Measurements from ENCODE around the gene MPC1L.

DNA sequence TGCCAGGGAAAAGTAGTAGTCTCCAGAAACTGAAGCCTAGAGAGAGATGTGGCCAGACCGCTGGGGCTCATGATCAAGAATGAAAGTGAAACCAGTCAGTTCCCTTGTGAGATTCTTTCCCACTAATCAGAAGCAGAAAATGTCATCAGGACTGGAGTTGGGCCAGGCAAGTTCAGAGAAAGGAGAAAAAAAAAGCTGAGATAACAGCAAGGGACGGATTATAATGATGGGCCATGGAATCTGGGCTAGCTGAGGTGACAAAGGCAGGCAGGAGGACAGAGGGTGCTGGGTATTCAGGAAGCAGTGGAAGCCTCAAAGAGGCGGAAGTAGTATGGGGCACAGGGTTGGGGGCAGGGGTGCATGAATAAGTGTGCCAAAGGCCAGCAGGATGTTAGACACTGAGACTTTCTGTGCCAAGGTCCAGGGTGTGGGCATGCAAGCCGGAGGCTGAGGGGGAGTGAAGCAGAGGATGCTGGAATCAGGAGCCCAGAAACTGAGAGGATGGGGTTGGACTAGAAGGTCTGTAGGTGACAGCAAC, 21.7 kb downstream of the MPC1L start:
- TF ChIP-seq CTCF (IDR thresholded peaks at IDR 0.05) (no peak), POLR2A (IDR thresholded peaks at IDR 0.05) (no peak), POLR2AphosphoS5 (IDR thresholded peaks at IDR 0.05) (peak in 2 of 3 donors; percentile 52 to 63), EP300 (IDR thresholded peaks at IDR 0.05) (no peak)
